Astrocyte of the spinal cord (primary cell): ENCODE measurements around the gene LHB.
"Not testable (repeated sequence)": the region's sequence is repeated elsewhere in the genome, so short reads cannot be mapped to it uniquely, and the experiment has no call there.

ENCODE experiments used
- DNase-seq: peaks from one replicate; pipeline ENCODE4 v3.0.0; 2011; ENCODE audit warnings: low read depth, low spot score
- H3K4me3 ChIP-seq: 2 replicates; pipeline ENCODE4 v1.5.1; 2011; ENCODE audit warnings: low read depth, mild to moderate bottlenecking, low read length, moderate library complexity
- CTCF ChIP-seq: IDR thresholded peaks from 2 replicates; pipeline ENCODE4 v1.5.1; 2012; ENCODE audit warnings: low read depth, mild to moderate bottlenecking, low read length, inconsistent platforms
- in situ Hi-C: cut with HindIII; loops from 2 replicates; pipeline ENCODE4 v1.10.0; 2017; ENCODE audit warnings: low sequenced_read_pairs

The LHB gene

DNA sequence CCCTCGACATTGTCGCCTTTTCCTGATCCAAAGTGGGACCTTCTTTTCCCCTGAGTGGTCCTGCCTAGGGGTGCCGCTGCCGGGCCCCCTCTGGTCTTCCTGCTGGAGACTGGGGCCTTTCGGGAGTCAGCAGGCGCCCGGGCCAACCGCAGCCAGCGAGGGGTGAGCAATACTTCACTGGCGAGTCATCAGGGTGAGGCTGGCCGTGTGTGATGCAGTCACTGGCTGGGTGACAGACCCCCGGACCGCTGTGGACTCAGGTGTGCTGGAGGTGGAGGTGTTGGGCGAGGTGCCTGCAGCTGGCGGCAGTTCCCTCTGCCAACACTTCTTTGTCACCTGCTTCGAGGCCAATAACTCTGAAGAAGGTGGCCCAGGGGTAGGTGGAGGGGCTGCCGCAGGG, 25.3 kb upstream of the LHB start:
- H3K4me3 ChIP-seq = no peak overlapping the region
- in situ Hi-C loops = no loop called here
- no peak for TF ChIP-seq CTCF
- DNase-seq = no peak

GRCh38 chr19:49039736-49040135, 22.8 kb upstream of the LHB start:
- DNase-seq, H3K4me3 ChIP-seq, in situ Hi-C loops: not testable (repeated sequence)

- in situ Hi-C loops, H3K4me3 ChIP-seq, DNase-seq: not testable (repeated sequence)
Observed at GRCh38 chr19:49038557-49039276, 21.8 kb upstream of the LHB start.

DNA sequence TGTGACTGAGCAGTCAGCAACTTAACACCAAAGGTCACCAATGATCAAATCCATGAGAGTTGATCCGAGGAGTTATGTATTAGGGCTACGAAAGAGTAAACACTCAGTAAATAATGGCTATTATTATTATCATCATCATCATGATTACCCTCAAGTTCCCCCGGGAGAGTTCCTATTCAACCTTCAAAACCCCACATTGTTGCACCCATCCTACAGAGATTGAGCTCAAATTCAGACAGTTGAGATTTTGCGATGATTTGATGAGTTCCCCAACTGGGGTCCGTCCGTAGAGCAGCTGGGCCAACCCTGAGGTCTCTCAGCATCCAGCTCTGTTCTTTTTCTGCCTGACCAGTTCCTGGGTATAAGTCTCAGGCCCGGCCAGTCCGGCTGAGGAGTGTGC, 21.2 kb upstream of the LHB start:
- in situ Hi-C loops, DNase-seq: not testable (repeated sequence)

GRCh38 chr19:49036815-49037214, 19.9 kb upstream of the LHB start, which contains the start of gene CGB1:
TSS of gene CGB1 (minus strand) at chr19:49036895. CDS start at chr19:49036711, 184 bp downstream.
- in situ Hi-C loops = not testable (repeated sequence)

More for the DNA sequence above, 21.2 kb upstream of the LHB start:
- not testable (repeated sequence) for H3K4me3 ChIP-seq

GRCh38 chr19:49031642-49032301, 14.9 kb upstream of the LHB start, which contains the start of gene CGB2:
TSS of gene CGB2 (plus strand) at chr19:49031890. CDS start at chr19:49032096, 206 bp downstream.
- H3K4me3 ChIP-seq, DNase-seq, in situ Hi-C loops: not testable (repeated sequence)
- peak; percentile 31 for TF ChIP-seq CTCF

More at GRCh38 chr19:49036815-49037214, 19.9 kb upstream of the LHB start, which contains the start of gene CGB1:
- H3K4me3 ChIP-seq, DNase-seq: not testable (repeated sequence)
- peak; percentile 42 for TF ChIP-seq CTCF

- DNase-seq, in situ Hi-C loops, H3K4me3 ChIP-seq: not testable (repeated sequence)
Observed at GRCh38 chr19:49030323-49030722, 13.4 kb upstream of the LHB start.

DNA sequence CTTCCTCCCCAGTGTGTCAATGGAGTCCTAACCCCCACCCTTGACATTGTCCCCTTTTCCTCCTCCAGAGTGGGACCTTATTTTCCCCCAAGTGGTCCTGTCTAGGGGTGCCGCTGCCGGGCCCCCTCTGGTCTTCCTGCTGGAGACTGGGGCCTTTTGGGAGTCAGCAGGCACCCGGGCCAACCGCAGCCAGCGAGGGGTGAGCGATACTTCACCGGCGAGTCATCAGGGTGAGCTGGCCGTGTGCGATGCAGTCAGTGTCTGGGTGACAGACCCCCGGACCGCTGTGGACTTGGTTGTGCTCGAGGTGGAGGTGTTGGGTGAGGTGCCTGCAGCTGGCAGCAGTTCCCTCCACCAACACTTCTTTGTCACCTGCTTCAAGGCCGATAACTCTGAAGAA, 12.9 kb upstream of the LHB start:
- DNase-seq = peak; percentile 5
- in situ Hi-C loops, H3K4me3 ChIP-seq: not testable (repeated sequence)

DNA sequence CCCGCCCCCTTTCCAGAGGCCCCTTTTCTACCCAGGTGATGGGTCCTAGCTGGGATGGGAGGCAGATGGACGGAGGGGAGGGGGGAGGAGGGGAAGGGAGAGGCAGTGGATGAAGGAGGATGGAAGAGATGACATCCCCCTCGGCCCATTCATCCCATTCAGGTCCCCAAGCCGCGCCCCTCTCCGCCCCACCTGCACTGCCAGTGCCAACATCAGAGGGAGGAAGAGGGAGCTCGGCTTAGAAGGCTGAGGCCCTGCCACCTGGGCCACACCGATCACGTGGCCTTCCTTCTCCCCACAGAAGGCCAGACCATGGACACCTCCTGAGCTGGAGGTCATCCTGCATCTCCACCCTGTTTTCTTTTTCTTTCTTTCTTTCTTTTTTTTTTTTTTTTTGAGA, 11.8 kb upstream of the LHB start:
- DNase-seq, in situ Hi-C loops, H3K4me3 ChIP-seq: not testable (repeated sequence)

- in situ Hi-C loops, H3K4me3 ChIP-seq, DNase-seq: not testable (repeated sequence)
Observed at GRCh38 chr19:49025599-49025998, 8.7 kb upstream of the LHB start.

DNA sequence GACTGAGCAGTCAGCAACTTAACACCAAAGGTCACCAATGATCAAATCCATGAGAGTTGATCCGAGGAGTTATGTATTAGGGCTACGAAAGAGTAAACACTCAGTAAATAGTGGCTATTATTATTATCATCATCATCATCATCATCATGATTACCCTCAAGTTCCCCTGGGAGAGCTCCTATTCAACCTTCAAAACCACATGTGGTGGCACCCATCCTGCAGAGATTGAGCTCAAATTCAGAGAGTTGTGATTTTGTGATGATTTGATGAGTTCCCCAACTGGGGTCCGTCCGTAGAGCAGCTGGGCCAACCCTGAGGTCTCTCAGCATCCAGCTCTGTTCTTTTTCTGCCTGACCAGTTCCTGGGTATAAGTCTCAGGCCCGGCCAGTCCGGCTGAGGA, 8.2 kb upstream of the LHB start:
- H3K4me3 ChIP-seq, in situ Hi-C loops: not testable (repeated sequence)

GRCh38 chr19:49024233-49024632, 7.3 kb upstream of the LHB start, which contains the start of gene CGB3:
TSS of gene CGB3 (minus strand) at chr19:49024333. CDS start at chr19:49023971, 362 bp downstream.
- H3K4me3 ChIP-seq, in situ Hi-C loops: not testable (repeated sequence)

More for the DNA sequence above, 8.2 kb upstream of the LHB start:
- DNase-seq = not testable (repeated sequence)

More at GRCh38 chr19:49024233-49024632, 7.3 kb upstream of the LHB start, which contains the start of gene CGB3:
- not testable (repeated sequence) for DNase-seq
